ENCODE measurements around the gene NYNRIN.
A peak's percentile ranks its signal among the peaks of the same experiment; 100 is the strongest.

NYNRIN gene

GRCh38 chr14:24415421-24416253, 16.8 kb downstream of the NYNRIN start:
- DNase-seq = no peak

DNA sequence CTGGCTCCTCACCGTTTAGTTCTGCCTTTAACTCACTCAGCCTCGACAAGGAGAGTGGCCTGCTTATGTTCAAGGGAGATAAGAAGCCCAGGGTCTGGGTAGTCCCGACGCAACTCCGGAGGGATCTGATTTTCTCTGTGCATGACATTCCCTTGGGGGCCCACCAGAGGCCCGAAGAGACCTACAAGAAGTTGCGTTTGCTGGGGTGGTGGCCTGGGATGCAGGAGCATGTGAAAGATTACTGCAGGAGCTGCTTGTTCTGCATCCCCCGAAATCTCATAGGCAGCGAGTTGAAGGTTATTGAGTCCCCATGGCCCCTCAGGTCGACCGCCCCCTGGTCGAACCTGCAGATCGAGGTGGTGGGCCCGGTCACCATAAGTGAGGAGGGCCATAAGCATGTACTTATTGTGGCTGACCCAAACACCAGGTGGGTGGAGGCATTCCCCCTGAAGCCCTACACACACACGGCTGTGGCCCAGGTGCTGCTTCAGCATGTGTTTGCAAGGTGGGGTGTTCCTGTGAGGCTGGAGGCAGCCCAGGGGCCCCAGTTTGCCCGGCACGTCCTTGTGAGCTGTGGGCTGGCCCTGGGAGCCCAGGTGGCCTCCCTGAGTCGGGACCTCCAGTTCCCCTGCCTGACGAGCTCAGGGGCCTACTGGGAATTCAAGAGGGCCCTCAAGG, 17.6 kb downstream of the NYNRIN start:
- DNase-seq = no peak

DNA sequence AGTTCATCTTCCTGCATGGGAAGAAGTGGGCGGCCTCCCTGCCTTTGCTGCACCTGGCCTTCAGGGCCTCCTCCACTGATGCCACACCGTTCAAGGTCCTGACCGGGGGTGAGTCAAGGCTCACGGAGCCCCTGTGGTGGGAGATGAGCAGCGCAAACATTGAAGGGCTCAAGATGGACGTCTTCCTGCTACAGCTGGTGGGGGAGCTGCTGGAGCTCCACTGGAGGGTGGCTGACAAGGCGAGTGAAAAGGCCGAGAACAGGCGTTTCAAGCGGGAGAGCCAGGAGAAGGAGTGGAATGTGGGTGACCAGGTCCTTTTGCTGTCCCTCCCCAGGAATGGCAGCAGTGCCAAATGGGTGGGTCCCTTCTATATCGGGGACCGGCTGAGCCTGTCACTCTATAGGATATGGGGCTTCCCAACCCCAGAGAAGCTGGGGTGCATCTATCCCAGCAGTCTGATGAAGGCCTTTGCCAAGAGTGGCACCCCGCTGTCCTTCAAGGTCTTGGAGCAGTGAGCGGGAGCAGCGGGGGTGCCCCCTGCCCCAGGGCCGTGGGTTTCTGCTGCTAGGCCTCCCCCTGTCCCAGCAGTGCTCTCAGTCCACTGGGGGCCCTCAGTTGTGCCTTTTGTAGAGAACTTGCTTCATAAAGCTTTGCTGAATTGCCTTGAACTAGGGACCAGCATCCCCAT, 18.3 kb downstream of the NYNRIN start:
- no peak for DNase-seq

DNA sequence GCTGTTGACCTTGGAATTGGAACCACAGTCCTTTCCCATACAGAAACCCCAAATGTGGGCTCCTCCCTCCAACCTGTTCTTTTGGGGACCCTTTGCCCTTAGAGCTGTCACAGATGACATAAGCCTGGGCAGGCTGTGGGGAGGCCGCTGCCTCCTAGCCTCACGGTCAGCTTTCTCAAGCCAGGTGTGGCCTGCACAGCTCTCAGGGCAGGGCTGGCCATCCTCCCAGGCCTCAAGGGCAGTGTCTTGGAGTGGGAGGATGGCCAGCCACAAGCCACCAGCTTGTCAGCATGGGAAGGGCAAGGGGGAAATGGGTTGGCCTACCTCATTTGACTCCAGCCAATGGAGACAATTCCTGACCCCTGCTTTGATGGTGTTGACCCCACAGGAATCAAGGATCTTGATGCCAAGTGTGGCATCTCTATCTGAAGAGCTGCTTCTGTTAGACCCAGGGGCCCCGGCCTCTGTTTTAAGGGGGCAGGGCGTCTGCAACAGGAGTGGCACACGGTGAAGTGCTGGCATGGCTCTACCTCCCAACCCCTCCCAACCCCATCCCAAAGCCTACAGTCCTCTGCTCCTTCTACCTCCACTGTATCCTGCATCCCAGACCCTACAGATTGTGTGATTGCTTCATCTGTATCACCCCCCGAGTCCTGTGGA, 19.2 kb downstream of the NYNRIN start:
- no peak for DNase-seq

DNA sequence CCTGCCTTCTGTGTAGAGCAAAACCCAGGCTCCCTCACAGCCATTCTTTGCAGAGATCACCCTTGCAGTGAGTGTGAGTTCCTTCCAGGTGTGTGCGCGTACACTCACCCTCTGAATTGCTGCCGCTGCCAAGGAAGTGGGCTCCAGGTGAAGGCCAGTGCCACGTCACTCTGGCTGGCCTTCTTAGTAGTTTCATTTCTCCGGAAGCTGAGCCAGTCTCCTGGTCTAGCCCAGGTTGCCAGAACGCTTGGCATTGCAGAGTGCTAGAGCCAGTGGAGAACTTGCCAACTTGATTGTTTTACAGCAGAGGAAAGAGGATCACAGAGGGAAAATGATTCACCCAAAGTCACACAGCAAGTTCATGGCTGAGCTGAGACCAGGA, 19.7 kb downstream of the NYNRIN start:
- no peak for DNase-seq

- DNase-seq = no peak
These were observed 23.5 kb downstream of the NYNRIN start for GRCh38 chr14:24422261-24422660.

- no peak for DNase-seq
These were observed 24.1 kb downstream of the NYNRIN start for GRCh38 chr14:24422694-24423601.

DNA sequence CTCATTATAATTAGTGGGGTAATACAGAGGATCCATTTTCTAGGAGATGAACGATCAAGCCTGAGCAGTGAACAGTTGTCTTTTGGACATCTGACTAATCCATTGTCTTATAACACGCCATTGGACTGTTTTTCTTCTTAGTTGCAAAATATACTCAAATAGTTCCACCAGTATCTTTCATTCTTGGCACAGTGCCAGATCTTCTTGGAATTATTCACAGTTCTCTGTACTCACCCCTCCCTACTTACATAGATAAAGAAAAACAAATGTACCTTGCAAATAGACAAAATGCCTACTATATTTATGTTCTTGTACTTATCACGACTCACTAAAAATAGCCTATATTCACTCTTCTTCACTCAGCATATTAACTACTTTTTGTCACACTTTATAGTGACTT, 26.9 kb downstream of the NYNRIN start:
- DNase-seq = no peak

DNA sequence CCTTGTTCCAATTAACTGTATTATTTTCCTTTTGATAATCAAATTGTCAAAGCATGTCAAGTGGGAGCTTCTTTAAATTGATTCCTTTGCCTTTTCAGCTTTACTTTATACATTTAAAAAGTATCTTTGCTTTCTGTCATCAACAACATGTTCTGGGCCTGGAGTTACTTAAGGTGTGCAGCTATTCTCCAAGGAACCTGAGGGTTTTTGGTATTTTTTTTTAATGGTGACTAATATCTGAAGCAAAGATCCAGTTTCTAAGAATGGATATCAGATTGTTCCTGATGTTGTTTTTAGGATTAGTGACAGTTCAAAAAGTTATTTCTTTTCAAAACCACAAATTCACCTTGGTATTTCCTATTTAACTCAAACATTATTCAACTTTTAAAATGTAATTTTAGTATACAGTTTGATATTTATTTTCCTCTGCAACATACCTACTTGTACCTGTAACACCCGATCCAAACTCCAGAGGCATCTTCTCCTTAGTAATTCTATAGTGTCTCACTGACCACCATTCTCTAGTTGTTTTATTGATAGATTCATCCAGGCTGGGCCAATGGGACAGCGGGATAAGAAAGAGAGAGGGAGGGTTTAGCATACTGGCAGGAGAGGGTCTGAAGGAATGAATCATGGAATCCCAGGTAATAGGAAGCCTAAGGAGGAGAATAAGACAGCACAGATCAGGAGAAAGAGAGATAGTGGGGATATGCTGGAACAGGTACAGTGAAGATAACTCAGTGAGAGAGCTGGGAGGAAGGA, 27.5 kb downstream of the NYNRIN start:
- DNase-seq = no peak

DNA sequence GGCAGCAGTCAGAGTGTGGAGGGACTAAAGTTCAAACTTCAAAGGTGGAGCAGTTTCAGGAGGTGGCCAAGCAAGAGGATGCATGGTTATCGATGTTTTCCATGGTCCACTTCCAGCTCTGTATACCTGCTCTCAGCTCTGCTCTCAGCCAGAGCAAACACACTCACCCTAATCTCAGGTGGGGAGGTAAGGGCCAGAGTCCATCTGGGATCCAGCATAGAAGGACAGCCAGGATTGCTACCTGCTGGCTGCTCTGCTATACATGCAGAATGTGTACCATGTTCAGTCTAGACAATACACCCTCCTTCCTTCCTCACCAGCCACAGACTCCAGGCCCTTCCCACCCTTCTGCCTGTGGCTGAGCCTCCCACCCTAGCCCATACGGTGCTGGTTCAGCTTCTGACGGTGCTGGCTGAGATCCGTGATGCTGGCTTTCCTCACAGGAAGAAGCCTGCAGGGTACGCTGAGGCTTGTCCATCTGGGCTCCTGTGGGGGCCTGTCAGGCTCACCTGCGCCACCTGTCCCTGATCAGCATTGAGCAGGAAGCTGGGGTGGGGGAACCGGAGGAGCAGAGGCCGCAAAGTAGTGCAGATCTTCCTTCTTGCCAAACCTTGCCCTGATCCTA, 28.2 kb downstream of the NYNRIN start:
- no peak for DNase-seq

- no peak for DNase-seq
These were observed 29.0 kb downstream of the NYNRIN start for GRCh38 chr14:24427537-24428508.

DNA sequence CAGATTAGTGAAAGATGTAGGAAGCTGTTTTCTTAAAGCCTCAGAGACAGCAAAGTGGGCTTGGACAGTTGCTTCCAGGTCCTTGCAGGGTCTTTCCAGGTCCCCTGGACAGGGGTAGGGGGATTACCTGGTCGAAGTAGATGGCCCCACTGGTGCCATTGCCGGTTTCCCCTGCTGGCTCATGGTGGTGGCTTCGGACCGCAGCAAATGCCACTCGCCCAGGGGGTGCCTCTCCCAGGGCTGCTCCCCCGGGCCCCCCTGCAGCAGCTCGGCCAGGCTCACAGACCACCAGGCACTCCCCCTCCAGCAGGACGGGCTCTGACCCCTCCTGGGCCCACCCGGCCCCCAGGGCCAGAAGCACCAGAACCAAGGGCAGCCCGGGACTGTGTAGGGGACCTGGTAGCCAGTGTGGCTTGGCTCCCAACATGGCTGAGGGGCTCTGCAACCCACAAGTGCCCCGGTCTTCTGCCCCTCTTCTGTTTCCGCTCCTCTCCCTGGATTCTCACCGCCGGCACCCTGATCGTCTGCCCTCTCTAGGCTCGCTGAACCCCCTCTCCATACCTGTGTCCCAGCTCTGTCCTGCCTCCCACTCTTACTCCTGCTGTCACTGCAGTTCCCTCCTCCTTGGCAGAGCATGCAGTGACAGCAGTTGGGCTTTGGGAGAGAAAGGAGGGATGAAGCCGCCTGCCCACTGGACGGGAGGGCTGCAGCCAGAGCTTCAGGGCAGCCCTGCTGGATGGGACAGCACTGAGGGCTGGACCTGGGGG, 30.0 kb downstream of the NYNRIN start:
- DNase-seq = no peak

DNA sequence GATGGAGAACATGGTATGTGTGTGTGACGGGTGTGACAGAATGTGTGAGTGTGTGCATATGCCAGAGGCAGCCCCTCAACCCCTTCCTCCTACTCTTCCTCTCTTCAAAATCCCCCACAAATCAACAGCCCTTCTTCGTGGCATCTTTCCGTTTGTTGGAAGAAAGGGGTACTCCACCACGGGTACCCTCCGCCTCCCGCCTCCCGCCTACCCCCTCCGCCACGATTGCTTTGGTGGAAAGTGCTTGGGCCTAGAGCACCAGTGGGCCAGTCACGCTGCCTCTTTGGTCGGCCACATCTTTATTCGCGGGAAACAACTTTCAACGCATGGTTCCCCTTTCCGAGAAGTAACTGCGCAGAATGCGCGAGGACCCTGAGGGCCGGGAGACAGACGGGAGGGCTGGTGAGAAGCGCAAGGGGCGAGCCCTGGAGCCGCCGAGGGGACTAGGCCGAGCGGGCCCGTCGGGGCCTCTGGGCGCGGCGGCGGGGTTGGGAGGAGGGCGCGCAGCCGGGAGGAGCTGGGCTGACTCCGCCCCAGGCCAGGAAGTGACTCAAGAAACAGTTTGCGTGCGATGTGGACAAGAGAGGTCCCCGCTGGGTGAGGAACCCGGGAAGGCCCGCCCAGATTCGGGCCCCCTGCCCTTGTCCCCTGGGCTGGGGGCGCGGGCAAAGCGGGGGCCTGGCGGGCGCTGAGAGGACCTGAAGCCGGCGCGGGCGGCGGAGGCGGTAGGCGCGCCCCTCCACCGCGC, 30.8 kb downstream of the NYNRIN start, which contains the start of the genes CBLN3 and KHNYN:
TSS of gene CBLN3 (minus strand) at position 274 of the 748 bp plus-strand sequence. CDS start 614 bp downstream, outside the sequence.
TSS of gene KHNYN (plus strand) at position 560 of the 748 bp plus-strand sequence. CDS start 777 bp downstream, outside the sequence.
- DNase-seq = peak; percentile 84

DNA sequence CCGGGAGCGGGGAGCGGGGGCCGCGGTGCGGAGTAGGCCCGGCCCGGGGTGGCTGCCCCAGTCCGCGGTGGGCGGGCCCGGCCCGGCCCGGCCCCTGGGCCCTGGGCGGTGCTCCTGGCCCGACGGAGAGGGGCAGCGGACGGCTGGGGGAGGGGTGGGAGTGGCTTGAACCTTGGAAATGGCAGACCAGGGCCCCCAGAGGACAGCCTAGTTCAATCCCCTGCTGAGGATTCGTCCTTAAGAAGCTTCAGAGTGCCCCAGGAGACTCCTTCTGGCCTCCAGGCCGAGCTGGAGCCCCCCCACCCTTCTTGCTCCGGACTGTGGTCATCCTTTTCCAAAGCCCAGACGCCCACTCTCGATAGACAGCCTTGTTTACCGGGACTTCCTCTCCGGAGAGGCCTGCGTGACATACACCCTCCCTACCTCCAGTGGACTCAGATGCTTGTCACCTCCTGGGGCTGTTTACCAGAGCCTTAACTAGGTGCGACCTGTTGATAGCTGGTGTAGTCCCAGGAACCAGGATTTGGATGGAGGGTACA, 31.4 kb downstream of the NYNRIN start:
- DNase-seq = peak; percentile 50

DNA sequence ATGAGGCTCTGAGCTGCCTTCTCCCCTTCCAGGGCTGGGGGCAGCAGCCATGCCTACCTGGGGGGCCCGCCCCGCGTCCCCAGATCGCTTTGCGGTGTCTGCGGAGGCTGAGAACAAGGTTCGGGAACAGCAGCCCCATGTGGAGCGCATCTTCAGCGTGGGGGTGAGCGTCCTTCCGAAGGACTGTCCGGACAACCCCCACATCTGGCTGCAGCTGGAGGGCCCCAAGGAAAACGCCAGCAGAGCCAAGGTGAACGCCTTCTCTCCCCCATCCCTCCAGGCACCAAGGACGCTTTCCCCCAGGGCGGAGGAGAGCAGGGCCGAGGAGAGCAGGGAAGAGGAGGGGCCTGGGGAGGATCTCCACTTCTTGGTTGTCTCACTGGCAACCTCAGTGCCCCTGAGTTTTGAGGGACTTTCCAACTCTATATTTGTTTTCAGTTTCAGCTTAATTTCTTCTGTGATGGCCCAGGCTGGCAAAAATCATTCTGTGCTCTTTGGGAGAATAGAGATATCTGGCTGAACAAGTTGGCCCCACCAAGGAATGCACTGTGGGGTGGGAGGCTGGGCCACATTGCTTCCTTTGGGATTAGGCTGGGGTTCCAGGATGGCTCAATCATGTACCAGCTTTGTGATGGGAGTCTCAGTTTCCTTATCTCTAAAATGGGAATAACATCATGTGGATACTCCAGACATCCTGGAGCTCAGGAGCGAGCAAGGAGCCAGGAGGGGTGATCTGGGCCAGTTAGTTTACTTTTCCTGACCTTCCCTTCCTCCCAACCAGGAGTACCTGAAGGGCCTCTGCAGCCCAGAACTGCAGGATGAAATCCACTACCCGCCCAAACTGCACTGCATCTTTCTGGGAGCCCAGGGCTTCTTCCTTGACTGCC, 32.1 kb downstream of the NYNRIN start:
- DNase-seq = peak; percentile 46

GRCh38 chr14:24431569-24432258, 32.9 kb downstream of the NYNRIN start:
- peak; percentile 77 for DNase-seq
